K562 (cell line): ENCODE data around the gene LRRK1.

Source experiments
- ATF4 ChIP-seq: fragments of 450-650 bp; formaldehyde crosslinking; IDR thresholded peaks from 2 replicates; pipeline ENCODE4 v1.4.0; 2022; ENCODE audit warnings: mild to moderate bottlenecking, moderate library complexity
- CBFB ChIP-seq: sonication (generic); formaldehyde crosslinking; IDR thresholded peaks from 2 replicates; pipeline ENCODE4 v1.4.0; 2020; ENCODE audit warnings: mild to moderate bottlenecking, missing genetic modification reagents
- CTCF ChIP-seq, 3 experiments: IDR thresholded peaks in 2 of 3; conservative IDR thresholded peaks in 1 of 3; 2 replicates each; pipeline ENCODE4 v1.5.1; 2011 to 2012; ENCODE audit warnings: low read length in 3 of 3, mild to moderate bottlenecking in 3 of 3, control low read depth in 2 of 3, improper control_type of control experiment in 1 of 3, inconsistent platforms in 1 of 3, low read depth in 1 of 3, mixed read lengths in 1 of 3, moderate library complexity in 1 of 3; ENCODE audit not compliant: insufficient read depth in 2 of 3
- HOMEZ ChIP-seq: fragments of 250-450 bp; sonication (Bioruptor Pico); IDR thresholded peaks from 2 replicates; pipeline ENCODE4 v1.4.0; 2020; ENCODE audit warnings: mild to moderate bottlenecking, moderate library complexity
- KDM4B ChIP-seq, 2 experiments: fragments of 450-650 bp in 1 of 2; sonication (generic) in 1 of 2; IDR thresholded peaks; 2 replicates each; pipeline ENCODE4 v1.6.1; 2016 to 2017; ENCODE audit warnings: borderline replicate concordance in 2 of 2, antibody characterized with exemption in 1 of 2, low read depth in 1 of 2, mild to moderate bottlenecking in 1 of 2
- LEF1 ChIP-seq: fragments of 450-650 bp; IDR thresholded peaks from 2 replicates; pipeline ENCODE4 v1.6.1; 2016; ENCODE audit warnings: mild to moderate bottlenecking
- NFRKB ChIP-seq: fragments of 450-650 bp; IDR thresholded peaks from 2 replicates; pipeline ENCODE4 v1.6.1; 2016; ENCODE audit warnings: low read depth
- RCOR1 ChIP-seq, 2 experiments: IDR thresholded peaks; 2 replicates each; pipeline ENCODE4 v1.6.1; 2012; ENCODE audit warnings: low read depth in 2 of 2, low read length in 2 of 2, borderline replicate concordance in 1 of 2, improper control_type of control experiment in 1 of 2
- SMAD1 ChIP-seq: fragments of 150-350 bp; IDR thresholded peaks from 2 replicates; pipeline ENCODE4 v1.6.1; 2014; ENCODE audit warnings: low read length, low read depth; ENCODE audit not compliant: partially characterized antibody
- ZBTB11 ChIP-seq, 3 experiments: fragments of 200-800 bp in 1 of 3; fragments of 250-450 bp in 1 of 3; fragments of 450-650 bp in 1 of 3; sonication (Bioruptor Pico) in 1 of 3; sonication (Bioruptor generic) in 1 of 3; formaldehyde crosslinking in 1 of 3; IDR thresholded peaks; 2 replicates each; pipeline versions ENCODE4 v1.6.1 to v1.8.0; 2016 to 2022; ENCODE audit warnings: mild to moderate bottlenecking in 2 of 3, missing genetic modification characterization in 2 of 3, missing compliant biosample characterization in 1 of 3, moderate library complexity in 1 of 3
- ZNF197 ChIP-seq: fragments of 200-800 bp; sonication (Bioruptor generic); IDR thresholded peaks from 2 replicates; pipeline ENCODE4 v1.6.1; 2016; ENCODE audit warnings: low read depth, missing genetic modification characterization, missing compliant biosample characterization
- ZNF277 ChIP-seq: fragments of 250-450 bp; sonication (Bioruptor Pico); IDR thresholded peaks from 2 replicates; pipeline ENCODE4 v1.8.0; 2022; ENCODE audit warnings: inconsistent platforms, mild to moderate bottlenecking, moderate library complexity, borderline replicate concordance
- ZNF644 ChIP-seq: fragments of 200-800 bp; sonication (Bioruptor generic); IDR thresholded peaks from 2 replicates; pipeline ENCODE4 v1.6.1; 2016; ENCODE audit warnings: low read depth, missing genetic modification characterization, missing compliant biosample characterization

GRCh38 chr15:100948430-100948762 lies 29.2 kb downstream of the LRRK1 start:
- TF ChIP-seq ATF4 = no peak
- no peak for TF ChIP-seq LEF1
- no peak for TF ChIP-seq SMAD1
- no peak for TF ChIP-seq RCOR1 (IDR thresholded peaks at IDR 0.05; ENCODE audit: borderline replicate concordance in 1 of 2, low read depth in 2 of 2, low read length in 2 of 2)
- TF ChIP-seq KDM4B (IDR thresholded peaks at IDR 0.05; ENCODE audit: borderline replicate concordance in 2 of 2, low read depth in 1 of 2) = no peak
- TF ChIP-seq ZNF197 (CRISPR knock-in tag) = no peak
- no peak for TF ChIP-seq CBFB (CRISPR knock-in tag)
- TF ChIP-seq ZNF644 (tag) = no peak
- no peak for TF ChIP-seq CTCF (IDR thresholded peaks at IDR 0.05 in 2 of 3, conservative IDR thresholded peaks at IDR 0.05 in 1 of 3; ENCODE audit: insufficient read depth in 2 of 3, low read depth in 1 of 3, low read length in 3 of 3)
- no peak for TF ChIP-seq ZNF277
- TF ChIP-seq NFRKB = no peak
- no peak for TF ChIP-seq ZBTB11 (CRISPR knock-in tag; IDR thresholded peaks at IDR 0.05)
- TF ChIP-seq HOMEZ = no peak
